Measurements from ENCODE around the gene MLC1. TPM values are rescaled to one million over a fixed set of nuclear protein-coding genes. Genes with fewer than 3 reads are reported as not detected.

The MLC1 gene
- total and polyA plus RNA-seq, 7 donors, result under 0.01 TPM; not detected in 6

GRCh38 chr22:50082961-50083461 lies 2.2 kb downstream of the MLC1 start:
- H3K27me3 ChIP-seq (ENCODE audit: insufficient read depth in 3 of 3, low read length in 2 of 3), result peaks cover 0 to 47% (median 12%) of the 10 kb centered on the region in 3 donors
- H3K4me3 ChIP-seq, result no peak overlapping the region
- ATAC-seq (no peak), DNase-seq (no peak)
- 85 to 89% (median 88%) methylated on average over 20 to 21 of the region's 21 CpGs for WGBS, 3 donors
- H3K27ac ChIP-seq, result no peak overlapping the region
- TF ChIP-seq, protein P1, sequence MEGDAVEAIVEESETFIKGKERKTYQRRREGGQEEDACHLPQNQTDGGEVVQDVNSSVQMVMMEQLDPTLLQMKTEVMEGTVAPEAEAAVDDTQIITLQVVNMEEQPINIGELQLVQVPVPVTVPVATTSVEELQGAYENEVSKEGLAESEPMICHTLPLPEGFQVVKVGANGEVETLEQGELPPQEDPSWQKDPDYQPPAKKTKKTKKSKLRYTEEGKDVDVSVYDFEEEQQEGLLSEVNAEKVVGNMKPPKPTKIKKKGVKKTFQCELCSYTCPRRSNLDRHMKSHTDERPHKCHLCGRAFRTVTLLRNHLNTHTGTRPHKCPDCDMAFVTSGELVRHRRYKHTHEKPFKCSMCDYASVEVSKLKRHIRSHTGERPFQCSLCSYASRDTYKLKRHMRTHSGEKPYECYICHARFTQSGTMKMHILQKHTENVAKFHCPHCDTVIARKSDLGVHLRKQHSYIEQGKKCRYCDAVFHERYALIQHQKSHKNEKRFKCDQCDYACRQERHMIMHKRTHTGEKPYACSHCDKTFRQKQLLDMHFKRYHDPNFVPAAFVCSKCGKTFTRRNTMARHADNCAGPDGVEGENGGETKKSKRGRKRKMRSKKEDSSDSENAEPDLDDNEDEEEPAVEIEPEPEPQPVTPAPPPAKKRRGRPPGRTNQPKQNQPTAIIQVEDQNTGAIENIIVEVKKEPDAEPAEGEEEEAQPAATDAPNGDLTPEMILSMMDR (IDR thresholded peaks at IDR 0.05), result no peak
- no peaks in the 10 kb centered on the region for H3K4me1 ChIP-seq
- H3K9me3 ChIP-seq, result no peaks in the 10 kb centered on the region
- intact Hi-C loops (cut with DNase I), result no loop called here
- no peaks in the 10 kb centered on the region for H3K36me3 ChIP-seq (ENCODE audit: insufficient read depth in 1 of 2, low read depth in 1 of 2)

DNA sequence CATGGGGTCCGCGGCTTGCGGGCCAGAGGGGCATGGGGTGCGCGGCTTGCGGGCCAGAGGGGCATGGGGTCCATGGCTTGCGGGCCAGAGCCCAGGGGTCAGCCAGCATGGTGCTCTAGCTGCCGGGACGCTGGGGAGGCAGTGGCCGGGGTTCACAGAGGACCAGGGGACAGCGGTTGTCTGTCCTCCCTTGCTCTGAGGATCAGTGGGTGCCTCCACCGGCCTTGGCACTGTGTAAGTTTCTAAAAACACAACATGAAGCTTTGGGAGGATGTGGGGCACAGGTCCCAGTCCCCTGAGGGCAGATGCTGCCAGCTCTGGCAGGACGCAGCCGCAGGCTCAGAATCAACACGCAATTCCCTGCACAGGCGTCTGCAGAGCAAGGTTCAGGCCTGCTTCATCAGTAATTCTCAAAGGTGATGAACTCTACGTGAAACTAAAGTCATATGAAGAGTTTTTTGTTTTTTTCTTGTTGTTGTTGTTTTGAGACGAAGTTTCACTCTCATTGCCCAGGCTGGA lies 3.0 kb downstream of the MLC1 start:
- TF ChIP-seq, protein P1 (IDR thresholded peaks at IDR 0.05), result no peak
- Histone ChIP-seq H3K27me3 (ENCODE audit: insufficient read depth in 3 of 3, low read length in 2 of 3) (peaks cover 0 to 40% (median 6%) of the 10 kb centered on the region in 3 donors), H3K27ac (no peak overlapping the region), H3K4me1 (no peaks in the 10 kb centered on the region), H3K9me3 (no peaks in the 10 kb centered on the region), H3K4me3 (no peak overlapping the region), H3K36me3 (ENCODE audit: insufficient read depth in 1 of 2, low read depth in 1 of 2) (no peaks in the 10 kb centered on the region)
- WGBS, 3 donors, result 77 to 88% (median 83%) methylated on average over 18 of the region's 18 CpGs
- no peak for ATAC-seq
- intact Hi-C loops (cut with DNase I), result no loop called here
- no peak for DNase-seq

GRCh38 chr22:50081426-50082196 lies 3.6 kb downstream of the MLC1 start:
- TF ChIP-seq, protein P1 (IDR thresholded peaks at IDR 0.05), result no peak
- no peaks in the 10 kb centered on the region for H3K4me1 ChIP-seq
- no peaks in the 10 kb centered on the region for H3K36me3 ChIP-seq (ENCODE audit: insufficient read depth in 1 of 2, low read depth in 1 of 2)
- DNase-seq (no peak), ATAC-seq (no peak)
- intact Hi-C loops (cut with DNase I), result no loop called here
- no peaks in the 10 kb centered on the region for H3K9me3 ChIP-seq
- no peak overlapping the region for H3K27ac ChIP-seq
- 83 to 84% (median 84%) methylated on average over 25 to 27 of the region's 27 CpGs for WGBS, 3 donors
- H3K27me3 ChIP-seq (ENCODE audit: insufficient read depth in 3 of 3, low read length in 2 of 3), result peaks cover 0 to 38% (median 6%) of the 10 kb centered on the region in 3 donors
- H3K4me3 ChIP-seq, result no peak overlapping the region

- Histone ChIP-seq H3K27ac (no peak overlapping the region), H3K27me3 (ENCODE audit: insufficient read depth in 3 of 3, low read length in 2 of 3) (peaks cover 0 to 38% (median 6%) of the 10 kb centered on the region in 3 donors), H3K36me3 (ENCODE audit: insufficient read depth in 1 of 2, low read depth in 1 of 2) (no peaks in the 10 kb centered on the region), H3K9me3 (no peaks in the 10 kb centered on the region), H3K4me1 (no peaks in the 10 kb centered on the region), H3K4me3 (no peak overlapping the region)
- DNase-seq, result no peak
- ATAC-seq, result no peak
- WGBS, 3 donors, result 70 to 78% (median 74%) methylated on average over 13 of the region's 13 CpGs
- TF ChIP-seq, protein P1 (IDR thresholded peaks at IDR 0.05), result no peak
- intact Hi-C loops (cut with DNase I), result no loop called here
Observed at GRCh38 chr22:50080077-50080465, 5.2 kb downstream of the MLC1 start.

All from psoas muscle (tissue), 8 donors.